ENCODE results near the gene FN3K.
"Not testable (repeated sequence)": the region's sequence is repeated elsewhere in the genome, so short reads cannot be mapped to it uniquely, and the experiment has no call there.

Gene FN3K

DNA sequence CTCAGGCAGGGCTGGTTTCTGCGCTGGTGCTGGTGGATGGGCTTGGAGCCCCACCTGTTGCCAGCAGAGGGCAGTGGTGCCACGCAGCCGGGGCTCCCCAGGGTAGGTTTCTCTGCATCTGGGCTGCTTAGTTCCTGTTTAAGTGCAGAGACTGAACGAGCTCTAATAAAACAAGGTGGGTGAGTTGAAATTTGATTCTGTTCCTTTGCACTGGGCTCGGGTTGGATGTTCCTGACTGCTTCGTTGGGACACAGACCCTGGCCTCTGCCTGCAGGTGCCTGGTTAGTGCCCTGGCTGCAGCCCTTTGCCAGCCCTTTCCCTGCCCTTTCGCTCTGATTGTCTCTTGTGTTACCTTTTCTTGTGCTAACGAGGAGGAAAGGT lies 46.5 kb downstream of the FN3K start:
- no peak overlapping the region for H2AFZ ChIP-seq (ENCODE audit: low read length)
- no peak overlapping the region for H3K4me2 ChIP-seq (ENCODE audit: low read depth, low read length, poor library complexity, severe bottlenecking)
- H3K4me1 ChIP-seq (ENCODE audit: insufficient read depth, low read length, poor library complexity, severe bottlenecking) = peaks cover 4% of the 10 kb centered on the region
- peaks cover 32% of the 10 kb centered on the region; the same call in 1 of the 2 replicates for H3K79me2 ChIP-seq (ENCODE audit: insufficient read depth, low read length)
- H3K9me2 ChIP-seq (replicated peaks; ENCODE audit: low read depth, low read length) = no peaks in the 10 kb centered on the region
- H3F3A ChIP-seq (ENCODE audit: low read depth) = no peaks in the 10 kb centered on the region
- TF ChIP-seq EZH2phosphoT487 (IDR thresholded peaks at IDR 0.05; ENCODE audit: borderline replicate concordance) (no peak), CTCF (conservative IDR thresholded peaks at IDR 0.05; ENCODE audit: low read length) (peak; percentile 97)
- H3K4me3 ChIP-seq (ENCODE audit: low read length, poor library complexity, severe bottlenecking) = no peak overlapping the region
- H4K20me1 ChIP-seq (ENCODE audit: insufficient read depth, low read length, poor library complexity, severe bottlenecking) = peaks cover 5% of the 10 kb centered on the region
- H3K36me3 ChIP-seq (ENCODE audit: insufficient read depth, low read length) = peaks cover 37% of the 10 kb centered on the region; the same call in 1 of the 2 replicates
- H3K27me3 ChIP-seq (ENCODE audit: insufficient read depth, low read length, poor library complexity, severe bottlenecking) = no peaks in the 10 kb centered on the region
- H3K9ac ChIP-seq (ENCODE audit: low read depth, low read length, poor library complexity, severe bottlenecking) = no peak overlapping the region
- no peaks in the 10 kb centered on the region for H3K9me3 ChIP-seq (ENCODE audit: insufficient read depth, low read depth, low read length)

DNA sequence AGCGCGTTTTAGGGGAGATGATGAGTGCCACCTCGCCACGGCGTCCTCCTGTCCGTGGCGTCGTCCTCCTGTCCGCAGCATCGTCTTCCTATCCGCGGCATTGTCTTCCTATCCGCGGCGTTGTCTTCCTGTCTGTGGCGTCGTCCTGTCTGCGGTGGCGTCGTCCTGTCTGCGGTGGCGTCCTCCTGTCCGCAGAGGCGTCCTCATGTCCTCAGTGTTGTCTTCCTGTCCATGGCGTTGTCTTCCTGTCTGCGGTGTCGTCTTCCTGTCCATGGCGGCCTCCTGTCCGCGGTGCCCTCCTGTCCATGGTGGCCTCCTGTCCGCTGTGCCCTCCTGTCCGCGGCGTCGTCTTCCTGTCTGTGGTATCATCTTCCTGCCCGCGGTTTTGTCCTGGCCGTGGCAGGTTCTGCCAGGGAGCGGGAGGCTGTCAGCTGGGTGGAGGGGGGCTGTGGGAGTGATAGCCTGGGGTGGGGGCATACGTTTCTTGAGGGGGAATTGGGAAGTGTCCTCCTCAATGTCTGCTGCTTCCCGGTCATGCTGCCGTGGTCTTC lies 47.3 kb downstream of the FN3K start:
- H3K9me2 ChIP-seq (replicated peaks; ENCODE audit: low read depth, low read length) = no peaks in the 10 kb centered on the region
- no peaks in the 10 kb centered on the region for H3K9me3 ChIP-seq (ENCODE audit: insufficient read depth, low read depth, low read length)
- H3K79me2 ChIP-seq (ENCODE audit: insufficient read depth, low read length) = peaks cover 29% of the 10 kb centered on the region; the same call in 1 of the 2 replicates
- no peak overlapping the region for H2AFZ ChIP-seq (ENCODE audit: low read length)
- H4K20me1 ChIP-seq (ENCODE audit: insufficient read depth, low read length, poor library complexity, severe bottlenecking) = no peaks in the 10 kb centered on the region
- peaks cover 4% of the 10 kb centered on the region for H3K4me1 ChIP-seq (ENCODE audit: insufficient read depth, low read length, poor library complexity, severe bottlenecking)
- no peaks in the 10 kb centered on the region for H3F3A ChIP-seq (ENCODE audit: low read depth)
- H3K4me2 ChIP-seq (ENCODE audit: low read depth, low read length, poor library complexity, severe bottlenecking) = no peak overlapping the region
- TF ChIP-seq EZH2phosphoT487 (IDR thresholded peaks at IDR 0.05; ENCODE audit: borderline replicate concordance) = no peak
- no peak for TF ChIP-seq CTCF (conservative IDR thresholded peaks at IDR 0.05; ENCODE audit: low read length)
- H3K9ac ChIP-seq (ENCODE audit: low read depth, low read length, poor library complexity, severe bottlenecking) = no peak overlapping the region
- H3K36me3 ChIP-seq (ENCODE audit: insufficient read depth, low read length) = peaks cover 40% of the 10 kb centered on the region; the same call in 1 of the 2 replicates
- H3K4me3 ChIP-seq (ENCODE audit: low read length, poor library complexity, severe bottlenecking) = no peak overlapping the region
- no peaks in the 10 kb centered on the region for H3K27me3 ChIP-seq (ENCODE audit: insufficient read depth, low read length, poor library complexity, severe bottlenecking)

- peaks cover 4% of the 10 kb centered on the region for H3K4me1 ChIP-seq (ENCODE audit: insufficient read depth, low read length, poor library complexity, severe bottlenecking)
- H2AFZ ChIP-seq (ENCODE audit: low read length) = no peak overlapping the region
- peaks cover 41% of the 10 kb centered on the region; the same call in 1 of the 2 replicates for H3K36me3 ChIP-seq (ENCODE audit: insufficient read depth, low read length)
- no peaks in the 10 kb centered on the region for H3F3A ChIP-seq (ENCODE audit: low read depth)
- TF ChIP-seq EZH2phosphoT487 (IDR thresholded peaks at IDR 0.05; ENCODE audit: borderline replicate concordance) (no peak), CTCF (conservative IDR thresholded peaks at IDR 0.05; ENCODE audit: low read length) (no peak)
- no peaks in the 10 kb centered on the region for H3K9me3 ChIP-seq (ENCODE audit: insufficient read depth, low read depth, low read length)
- H3K4me2 ChIP-seq (ENCODE audit: low read depth, low read length, poor library complexity, severe bottlenecking) = no peak overlapping the region
- no peaks in the 10 kb centered on the region for H3K9me2 ChIP-seq (replicated peaks; ENCODE audit: low read depth, low read length)
- peaks cover 29% of the 10 kb centered on the region; the same call in 1 of the 2 replicates for H3K79me2 ChIP-seq (ENCODE audit: insufficient read depth, low read length)
- no peaks in the 10 kb centered on the region for H3K27me3 ChIP-seq (ENCODE audit: insufficient read depth, low read length, poor library complexity, severe bottlenecking)
- no peak overlapping the region for H3K4me3 ChIP-seq (ENCODE audit: low read length, poor library complexity, severe bottlenecking)
- no peak overlapping the region for H3K9ac ChIP-seq (ENCODE audit: low read depth, low read length, poor library complexity, severe bottlenecking)
- H4K20me1 ChIP-seq (ENCODE audit: insufficient read depth, low read length, poor library complexity, severe bottlenecking) = no peaks in the 10 kb centered on the region
Measured at GRCh38 chr17:82783498-82783897, 48.1 kb downstream of the FN3K start.

DNA sequence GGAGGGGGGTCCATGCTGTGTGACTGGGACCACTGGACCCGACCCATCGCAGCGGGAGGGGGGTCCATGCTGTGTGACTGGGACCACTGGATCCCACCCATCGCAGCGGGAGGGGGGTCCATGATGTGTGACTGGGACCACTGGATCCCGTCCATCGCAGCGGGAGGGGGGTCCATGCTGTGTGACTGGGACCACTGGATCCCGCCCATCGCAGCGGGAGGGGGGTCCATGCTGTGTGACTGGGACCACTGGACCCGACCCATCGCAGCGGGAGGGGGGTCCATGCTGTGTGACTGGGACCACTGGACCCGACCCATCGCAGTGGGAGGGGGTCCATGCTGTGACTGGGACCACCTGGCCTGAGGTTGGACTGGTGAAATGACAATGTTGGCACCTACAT lies 50.2 kb downstream of the FN3K start:
- not testable (repeated sequence) for H3K4me2 ChIP-seq (ENCODE audit: low read depth, low read length, poor library complexity, severe bottlenecking); H4K20me1 ChIP-seq (ENCODE audit: insufficient read depth, low read length, poor library complexity, severe bottlenecking); H3K9me2 ChIP-seq (replicated peaks; ENCODE audit: low read depth, low read length); H3K27me3 ChIP-seq (ENCODE audit: insufficient read depth, low read length, poor library complexity, severe bottlenecking); H3K9ac ChIP-seq (ENCODE audit: low read depth, low read length, poor library complexity, severe bottlenecking); H3K4me1 ChIP-seq (ENCODE audit: insufficient read depth, low read length, poor library complexity, severe bottlenecking); H2AFZ ChIP-seq (ENCODE audit: low read length); H3K9me3 ChIP-seq (ENCODE audit: insufficient read depth, low read depth, low read length); H3K4me3 ChIP-seq (ENCODE audit: low read length, poor library complexity, severe bottlenecking); H3F3A ChIP-seq (ENCODE audit: low read depth)
- Histone ChIP-seq H3K36me3 (ENCODE audit: insufficient read depth, low read length) (peaks cover 51% of the 10 kb centered on the region; the same call in 1 of the 2 replicates), H3K79me2 (ENCODE audit: insufficient read depth, low read length) (peaks cover 36% of the 10 kb centered on the region; the same call in 1 of the 2 replicates)

All from Loucy (cell line).